Fibroblast of pulmonary artery (primary cell): Measurements from ENCODE around the gene AGAP1.

Experiments
- DNase-seq: peaks from one replicate; pipeline ENCODE4 v3.0.0-alpha.2; 2010; ENCODE audit warnings: low read depth
- H3K4me3 ChIP-seq: replicated peaks from 2 replicates; pipeline ENCODE4 v1.5.1; 2011; ENCODE audit warnings: low read depth, mild to moderate bottlenecking, control low read depth, low read length, moderate library complexity
- TF ChIP-seq, protein P1 (sequence below): IDR thresholded peaks from 2 replicates; pipeline ENCODE4 v1.5.1; 2011; ENCODE audit warnings: mild to moderate bottlenecking, control low read depth, low read length, inconsistent platforms; ENCODE audit errors: missing control alignments

AGAP1 gene

GRCh38 chr2:235643680-235644511 is 150.1 kb downstream of the AGAP1 start:
- H3K4me3 ChIP-seq: no peak overlapping the region
- TF ChIP-seq, protein P1, sequence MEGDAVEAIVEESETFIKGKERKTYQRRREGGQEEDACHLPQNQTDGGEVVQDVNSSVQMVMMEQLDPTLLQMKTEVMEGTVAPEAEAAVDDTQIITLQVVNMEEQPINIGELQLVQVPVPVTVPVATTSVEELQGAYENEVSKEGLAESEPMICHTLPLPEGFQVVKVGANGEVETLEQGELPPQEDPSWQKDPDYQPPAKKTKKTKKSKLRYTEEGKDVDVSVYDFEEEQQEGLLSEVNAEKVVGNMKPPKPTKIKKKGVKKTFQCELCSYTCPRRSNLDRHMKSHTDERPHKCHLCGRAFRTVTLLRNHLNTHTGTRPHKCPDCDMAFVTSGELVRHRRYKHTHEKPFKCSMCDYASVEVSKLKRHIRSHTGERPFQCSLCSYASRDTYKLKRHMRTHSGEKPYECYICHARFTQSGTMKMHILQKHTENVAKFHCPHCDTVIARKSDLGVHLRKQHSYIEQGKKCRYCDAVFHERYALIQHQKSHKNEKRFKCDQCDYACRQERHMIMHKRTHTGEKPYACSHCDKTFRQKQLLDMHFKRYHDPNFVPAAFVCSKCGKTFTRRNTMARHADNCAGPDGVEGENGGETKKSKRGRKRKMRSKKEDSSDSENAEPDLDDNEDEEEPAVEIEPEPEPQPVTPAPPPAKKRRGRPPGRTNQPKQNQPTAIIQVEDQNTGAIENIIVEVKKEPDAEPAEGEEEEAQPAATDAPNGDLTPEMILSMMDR: no peak
- no peak for DNase-seq

DNA sequence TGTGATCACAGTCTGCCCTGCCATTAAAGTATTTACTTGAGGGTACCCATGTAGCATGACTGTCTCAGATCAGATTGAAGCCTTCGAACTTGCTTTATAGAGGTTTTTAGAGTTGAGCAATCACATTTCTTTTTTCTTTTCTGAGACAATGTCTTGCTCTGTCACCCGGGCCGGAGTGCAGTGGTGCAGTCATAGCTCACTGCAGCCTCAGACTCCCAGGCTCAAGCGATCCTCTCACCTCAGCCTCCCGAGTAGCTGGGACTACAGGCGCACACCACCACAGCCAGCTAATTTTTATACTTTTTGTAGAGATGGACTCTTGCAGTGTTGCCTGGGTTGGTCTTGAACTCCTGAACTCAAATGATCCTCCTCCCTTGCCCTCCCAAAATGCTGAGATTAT is 153.4 kb downstream of the AGAP1 start:
- H3K4me3 ChIP-seq: no peak overlapping the region
- DNase-seq: no peak
- TF ChIP-seq, protein P1: no peak

DNA sequence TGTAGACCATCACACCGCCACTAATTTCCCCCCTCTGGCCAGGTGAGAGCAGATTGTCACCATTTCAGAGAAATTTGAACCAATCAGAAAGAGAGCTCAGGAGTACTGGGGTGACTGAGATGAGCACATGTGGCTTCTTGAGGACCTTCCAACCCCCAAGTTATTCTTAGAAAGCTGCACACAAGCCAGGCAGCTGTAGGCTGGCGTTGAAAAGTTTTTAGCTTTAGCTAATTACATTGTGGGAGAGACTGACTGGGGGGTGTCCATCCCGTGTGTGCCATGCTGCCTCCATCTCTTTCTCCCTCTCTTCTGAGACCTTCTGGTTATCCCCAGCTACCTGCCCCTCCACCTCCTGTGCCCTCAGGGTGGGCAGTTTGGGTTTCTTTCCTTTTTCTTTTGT is 154.0 kb downstream of the AGAP1 start:
- DNase-seq: no peak
- H3K4me3 ChIP-seq: no peak overlapping the region
- TF ChIP-seq, protein P1: no peak

- no peak overlapping the region for H3K4me3 ChIP-seq
- TF ChIP-seq, protein P1: no peak
- no peak for DNase-seq
Measured at GRCh38 chr2:235649418-235649817, 155.6 kb downstream of the AGAP1 start.

- no peak for DNase-seq
- H3K4me3 ChIP-seq: no peak overlapping the region
- TF ChIP-seq, protein P1: no peak
Measured at GRCh38 chr2:235651643-235652042, 157.8 kb downstream of the AGAP1 start.

DNA sequence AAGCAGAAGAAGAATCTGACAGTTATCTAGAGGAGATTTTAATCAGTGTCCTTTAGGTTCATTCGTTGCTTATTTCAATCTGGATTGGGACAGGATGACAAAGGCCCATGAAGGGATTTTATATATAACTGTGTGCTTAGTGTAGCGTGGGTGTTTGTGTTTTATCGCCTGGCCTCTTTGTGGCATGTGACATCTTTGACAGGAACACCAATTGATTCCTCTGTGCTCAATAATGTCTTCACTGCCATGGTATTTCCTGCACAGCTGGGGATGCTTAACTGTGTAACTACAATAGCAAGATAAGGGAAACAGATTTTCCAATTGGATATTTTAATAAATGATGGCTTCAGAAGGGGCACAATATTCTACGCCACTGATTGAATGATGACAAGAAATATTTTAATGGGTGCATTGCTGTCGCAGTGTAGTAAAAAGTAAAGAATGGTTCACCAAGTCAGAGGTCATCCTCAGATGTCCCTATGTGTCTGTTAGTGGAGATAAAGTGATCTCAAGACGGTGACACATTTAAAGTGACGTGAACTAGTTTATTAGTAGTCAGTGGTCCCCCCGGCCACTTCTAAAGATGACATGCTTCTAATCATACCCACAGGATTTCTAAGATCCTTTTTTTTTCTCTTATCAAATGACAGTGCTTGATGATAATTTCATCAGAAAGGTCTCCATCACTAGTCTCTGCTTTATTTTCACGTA is 160.4 kb downstream of the AGAP1 start:
- TF ChIP-seq, protein P1: no peak
- DNase-seq: peak; percentile 49
- H3K4me3 ChIP-seq: no peak overlapping the region
